ENCODE data around the gene PNPLA1.
"Not testable (repeated sequence)": the region's sequence is repeated elsewhere in the genome, so short reads cannot be mapped to it uniquely, and the experiment has no call there.

The PNPLA1 gene

DNA sequence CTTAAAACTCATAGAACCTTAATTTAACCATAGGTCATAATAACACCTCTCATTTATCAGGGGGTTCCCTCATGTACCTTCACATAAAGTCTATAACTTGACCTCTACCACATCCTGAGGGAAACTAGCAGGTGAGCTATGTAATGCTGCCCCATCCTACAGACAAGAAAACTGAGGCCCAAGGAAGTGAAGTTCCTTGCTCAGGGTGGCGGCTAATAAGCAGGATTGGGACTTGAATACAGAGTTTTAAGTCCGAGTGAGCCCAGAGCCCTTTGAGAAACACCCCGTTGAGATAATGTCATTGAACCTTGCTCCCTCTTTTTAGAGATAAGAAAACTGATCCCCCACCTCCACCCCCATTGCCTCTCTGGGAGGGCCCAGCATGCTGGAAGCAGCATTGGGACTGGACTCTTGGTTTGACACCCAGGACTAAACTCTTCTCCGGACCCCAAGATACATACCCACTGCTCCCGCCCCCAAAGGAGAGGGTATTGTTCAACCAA lies 66.4 kb downstream of the PNPLA1 start:
- DNase-seq (ENCODE audit: low read depth): no peak

DNA sequence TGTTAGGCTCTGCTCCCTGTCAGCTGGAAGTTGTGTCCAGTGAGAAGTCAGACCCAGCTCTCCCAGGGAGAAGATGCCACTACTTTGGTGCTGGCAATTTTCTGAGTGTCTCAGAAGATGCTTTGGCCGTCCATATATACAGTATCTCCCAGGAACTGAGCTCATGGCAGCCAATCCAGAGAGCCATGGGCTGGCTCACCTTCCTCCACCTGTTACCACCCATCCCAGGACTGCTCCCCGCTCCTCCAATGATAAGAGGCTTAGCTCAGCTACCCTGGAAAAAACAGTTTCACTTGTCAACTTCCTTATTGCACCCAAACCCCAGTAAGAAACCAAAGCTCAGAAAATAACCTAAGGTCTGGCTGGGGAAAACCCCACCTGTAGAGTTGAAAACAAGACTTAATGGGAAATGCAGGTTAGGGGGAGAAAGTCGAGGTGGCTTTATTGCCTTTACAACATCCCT lies 67.0 kb downstream of the PNPLA1 start, which contains the start of gene BNIP5:
BNIP5 (minus strand) TSS at position 110 of the 463 bp plus-strand sequence. CDS start 6,198 bp downstream, outside the sequence.
- no peak for DNase-seq (ENCODE audit: low read depth)

DNA sequence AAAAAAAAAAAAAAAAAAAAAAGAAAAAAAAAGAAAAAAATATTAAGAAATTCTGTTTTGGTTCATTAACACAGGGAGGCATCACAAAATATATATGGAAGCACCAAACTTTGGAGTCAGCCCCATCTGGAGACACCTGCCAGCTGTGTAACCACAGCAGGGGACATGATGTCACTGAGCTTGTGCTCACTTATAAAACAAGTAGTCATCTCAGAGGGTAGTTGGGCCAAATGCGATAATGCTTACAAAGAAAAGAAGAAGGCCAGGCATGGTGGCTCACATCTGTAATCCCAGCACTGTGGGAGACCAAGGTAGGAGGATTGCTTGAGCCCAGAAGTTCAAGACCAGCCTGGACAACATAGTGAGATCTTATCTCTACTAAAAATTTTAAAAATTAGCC lies 68.0 kb downstream of the PNPLA1 start:
- no peak for DNase-seq (ENCODE audit: low read depth)

DNA sequence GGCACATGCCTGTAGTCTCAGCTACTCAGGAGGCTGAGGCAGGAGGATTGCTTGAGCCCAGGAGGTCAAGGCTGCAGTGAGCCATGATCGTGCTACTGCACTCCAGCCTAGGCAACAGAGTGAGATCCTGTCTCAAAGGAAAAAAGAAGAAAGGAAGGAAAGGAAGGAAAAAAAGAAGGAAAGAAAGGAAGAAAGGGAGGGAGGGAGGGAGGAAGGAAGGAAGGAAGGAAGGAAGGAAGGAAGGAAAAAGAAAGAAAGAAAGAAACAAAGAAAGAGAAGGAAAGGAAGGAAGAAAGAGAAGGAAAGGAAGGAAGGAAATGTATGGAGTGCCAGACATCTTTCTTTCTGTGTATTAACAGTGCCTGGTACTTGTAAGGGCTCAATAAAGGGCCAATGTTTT lies 68.4 kb downstream of the PNPLA1 start:
- DNase-seq (ENCODE audit: low read depth): not testable (repeated sequence)

DNA sequence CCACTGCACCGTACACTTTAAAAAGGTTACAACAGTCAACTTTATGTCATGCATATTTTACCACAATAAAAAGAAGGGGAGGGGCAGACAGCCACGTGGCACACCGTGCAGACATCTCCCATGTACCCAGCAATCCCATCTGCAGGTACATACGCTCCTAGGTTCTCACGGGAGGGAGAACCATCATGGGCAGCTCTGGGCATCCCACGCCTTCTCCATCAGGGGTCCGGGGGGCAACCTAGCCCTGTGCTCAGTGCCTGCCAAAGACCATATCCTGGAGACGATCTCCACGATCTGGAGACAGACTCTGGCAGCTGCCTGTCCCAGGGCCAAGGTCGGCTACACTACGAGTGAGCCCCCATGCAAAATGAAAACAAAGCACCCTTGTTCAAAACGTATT lies 69.3 kb downstream of the PNPLA1 start:
- no peak for DNase-seq (ENCODE audit: low read depth)

DNA sequence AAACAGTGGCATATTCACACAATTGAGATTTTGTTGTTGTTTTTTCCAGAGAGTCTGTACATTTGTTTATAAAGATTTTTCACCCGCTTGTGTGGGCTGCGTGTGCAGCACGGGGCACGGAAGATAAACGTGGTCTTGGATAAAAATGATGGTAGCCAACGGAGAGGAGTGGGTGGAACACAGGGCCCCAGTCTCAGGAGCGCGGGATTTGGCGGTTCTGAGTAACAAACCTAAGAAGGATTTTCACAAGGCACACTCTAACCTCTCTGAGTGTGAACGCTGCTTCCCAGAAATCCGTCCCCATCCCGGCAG lies 70.4 kb downstream of the PNPLA1 start:
- no peak for DNase-seq (ENCODE audit: low read depth)

DNA sequence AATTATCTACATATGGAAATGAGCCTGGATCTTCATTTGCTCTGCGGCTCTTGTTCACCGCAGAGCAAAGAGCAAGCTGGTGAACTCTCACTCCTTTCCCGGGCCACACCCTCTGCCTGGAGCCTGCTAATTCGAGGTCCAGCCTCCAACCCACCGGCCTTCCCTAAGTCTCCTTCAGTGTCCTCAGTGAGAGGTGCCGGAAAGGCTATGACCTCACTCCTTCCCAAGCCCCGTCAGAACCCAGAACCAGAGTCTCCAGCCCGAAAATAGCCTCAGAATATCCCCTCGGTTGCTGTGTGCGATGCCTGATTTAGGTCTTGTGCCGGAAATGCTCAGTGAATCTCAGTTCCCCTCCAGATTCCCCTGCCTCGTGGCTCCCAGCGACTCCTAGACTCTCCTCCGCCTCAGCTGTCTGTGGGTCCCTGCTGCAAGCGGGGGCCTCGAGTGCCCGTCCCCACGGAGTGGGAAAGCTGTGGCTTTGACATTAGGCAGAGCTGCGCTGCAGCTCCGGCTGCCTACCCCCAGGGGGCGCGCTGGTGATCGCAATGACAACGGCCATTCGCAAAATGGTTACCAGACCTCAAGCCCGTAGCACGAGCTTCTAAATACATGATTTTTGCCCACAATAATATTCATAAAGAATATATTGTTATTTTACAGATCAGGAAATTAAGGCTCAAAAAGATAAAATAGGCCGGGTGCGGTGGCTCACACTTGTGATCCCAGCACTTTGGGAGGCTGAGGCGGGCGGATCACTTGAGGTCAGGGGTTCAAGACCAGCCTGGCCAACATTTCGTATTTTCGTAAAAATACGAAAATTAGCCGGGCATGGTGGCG lies 71.0 kb downstream of the PNPLA1 start:
- peak; percentile 65 for DNase-seq (ENCODE audit: low read depth)

DNA sequence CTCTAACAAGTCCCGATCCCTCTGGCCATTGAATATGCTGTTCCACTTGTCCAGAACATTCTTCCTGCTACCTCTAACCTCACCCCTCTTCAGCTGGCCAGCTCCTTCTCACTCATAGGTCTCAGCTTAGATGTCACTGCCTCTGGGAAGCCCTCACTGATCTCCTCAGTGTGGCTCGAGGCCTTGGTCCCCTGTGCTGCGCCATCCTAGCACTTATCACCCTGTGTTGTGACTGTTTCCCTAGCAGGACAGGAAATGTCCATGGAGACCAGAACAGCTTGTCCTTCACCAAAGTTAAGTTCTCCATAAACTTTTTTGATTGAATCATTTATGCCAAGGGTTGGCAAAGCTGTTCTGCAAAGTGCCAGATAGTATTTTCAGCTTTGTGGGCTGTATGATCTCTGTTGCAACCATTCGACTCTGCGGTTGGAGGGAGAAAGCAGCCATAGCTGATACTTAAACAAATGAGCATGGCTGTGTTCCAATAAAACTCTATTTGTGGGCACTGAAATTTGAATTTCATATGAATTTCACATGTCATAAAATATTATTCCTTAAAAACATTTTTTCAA lies 73.3 kb downstream of the PNPLA1 start:
- no peak for DNase-seq (ENCODE audit: low read depth)

DNA sequence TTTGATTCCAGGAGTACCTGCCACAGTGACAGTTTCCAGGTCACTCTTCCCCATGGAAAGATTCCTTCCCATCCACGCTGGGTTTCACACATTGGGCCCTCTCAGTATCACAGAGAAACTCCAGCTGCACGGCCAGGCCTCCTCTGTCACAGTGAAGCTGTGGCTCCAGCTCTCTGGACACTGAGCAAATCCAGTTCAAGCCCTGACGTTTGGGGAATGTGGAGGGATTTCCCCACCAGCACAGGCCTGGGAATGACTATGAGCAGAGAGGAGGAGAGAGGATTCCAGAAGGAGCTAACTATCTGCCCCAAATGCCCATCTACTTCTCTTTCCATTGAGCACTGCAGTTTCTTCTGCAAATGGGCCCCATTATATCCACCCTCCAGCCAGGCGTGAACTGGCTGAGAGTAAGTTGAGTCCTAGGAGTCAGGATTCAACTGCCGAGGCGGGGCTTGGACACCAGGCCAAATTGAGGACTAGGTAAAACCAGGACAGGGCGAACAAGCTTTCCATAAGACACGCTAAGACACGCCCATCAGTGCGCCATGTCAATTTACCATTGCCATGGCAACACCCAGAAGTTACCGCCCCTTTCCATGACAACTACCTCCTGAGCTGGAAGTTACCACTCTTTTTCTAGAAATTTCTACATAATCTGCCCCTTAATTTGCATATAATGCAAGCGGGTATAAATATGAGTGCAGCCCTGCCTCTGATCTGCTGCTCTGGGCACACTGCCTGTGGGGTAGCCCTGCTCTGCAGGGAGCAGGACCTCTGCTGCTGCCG lies 76.0 kb downstream of the PNPLA1 start:
- no peak for DNase-seq (ENCODE audit: low read depth)

DNA sequence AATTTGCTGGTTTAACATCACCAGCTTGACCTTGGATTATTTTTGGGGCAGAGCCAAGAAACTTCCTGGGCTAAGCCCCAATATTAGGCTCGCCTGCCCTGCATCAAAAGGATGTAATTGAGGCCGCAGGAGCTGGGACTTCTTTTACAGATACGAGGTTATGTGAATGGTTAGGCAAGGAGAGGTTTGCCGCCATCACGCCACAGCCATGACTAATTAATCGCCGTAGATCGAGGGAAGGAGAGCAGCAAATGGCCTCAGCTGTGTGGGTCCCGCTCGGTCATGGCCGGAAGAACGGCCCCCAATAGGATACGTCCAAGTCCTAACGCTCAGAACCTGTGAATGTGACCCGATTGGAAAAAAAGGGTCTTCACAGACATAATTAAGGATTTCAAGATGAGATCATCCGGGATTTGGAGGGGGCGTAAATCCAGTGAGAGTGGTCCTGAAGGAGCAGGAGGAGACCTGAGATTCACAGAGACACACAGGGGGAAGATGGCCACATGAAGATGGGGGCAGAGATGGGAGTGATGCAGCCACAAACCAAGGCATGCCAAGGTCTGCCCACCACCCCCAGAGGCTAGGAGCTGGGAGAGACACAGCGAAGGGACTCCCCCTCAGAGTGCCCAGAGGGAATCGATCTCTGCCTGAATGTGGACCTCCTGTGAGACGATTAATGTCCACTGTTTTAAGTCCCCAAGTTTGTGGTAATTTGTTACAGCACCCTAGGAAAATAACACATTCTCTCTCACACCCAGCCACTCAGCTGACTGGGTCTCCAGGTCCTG lies 76.8 kb downstream of the PNPLA1 start:
- no peak for DNase-seq (ENCODE audit: low read depth)

DNA sequence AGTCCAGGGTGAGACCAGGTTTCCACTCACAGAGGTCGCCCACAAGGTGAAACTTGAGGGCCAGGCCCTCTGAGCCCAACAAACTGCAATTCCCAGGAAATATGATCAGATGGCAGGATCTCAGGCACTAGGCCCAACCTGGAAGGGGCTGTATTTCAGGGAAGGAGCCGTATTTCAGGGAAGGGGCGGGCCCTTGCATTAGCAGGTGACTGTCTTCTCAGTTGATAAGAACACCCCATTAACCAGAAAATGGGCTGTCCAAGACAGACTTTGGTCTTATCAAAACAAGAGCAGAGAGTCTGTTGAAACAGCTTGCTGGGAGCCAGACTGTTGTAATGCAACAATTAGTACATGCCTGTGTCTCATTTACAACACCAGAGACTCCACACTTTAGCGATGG lies 77.8 kb downstream of the PNPLA1 start:
- no peak for DNase-seq (ENCODE audit: low read depth)

DNA sequence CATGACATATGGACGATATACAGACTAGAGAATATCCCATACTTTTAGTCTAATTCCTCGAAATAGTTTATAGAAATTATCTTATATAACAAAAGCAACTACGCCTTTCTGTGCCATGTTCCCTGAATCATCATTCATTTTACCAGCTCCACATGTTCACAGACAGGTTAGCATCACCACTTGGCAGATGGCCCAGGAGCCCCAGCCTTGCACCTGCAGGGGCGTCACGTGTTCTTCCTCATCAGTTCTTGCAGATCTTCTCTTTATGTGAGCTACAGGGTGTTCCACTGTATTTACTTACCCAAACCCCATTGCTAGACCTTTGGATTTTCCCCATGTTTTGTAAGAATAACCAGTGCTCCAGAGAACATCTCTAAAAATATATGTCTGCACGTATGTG lies 79.4 kb downstream of the PNPLA1 start:
- DNase-seq (ENCODE audit: low read depth): no peak

DNA sequence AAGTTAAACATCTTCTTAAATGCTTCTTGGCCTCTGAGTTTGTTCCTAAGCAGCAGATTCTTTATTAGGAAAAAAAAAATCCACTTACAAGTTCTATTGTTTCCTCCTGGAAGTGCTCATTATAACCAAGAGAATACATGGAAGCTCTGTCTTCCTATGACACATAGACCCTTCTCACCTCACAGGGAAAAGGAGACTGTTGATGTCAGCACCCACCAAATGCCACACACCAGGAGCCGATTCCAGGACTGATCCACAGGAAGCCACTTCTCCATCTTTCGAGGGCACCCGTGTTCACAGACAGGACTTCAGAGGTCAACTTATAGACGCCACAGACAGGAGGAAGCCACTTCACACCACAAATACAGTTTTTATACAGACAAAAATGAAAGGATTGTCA lies 80.2 kb downstream of the PNPLA1 start:
- no peak for DNase-seq (ENCODE audit: low read depth)

DNA sequence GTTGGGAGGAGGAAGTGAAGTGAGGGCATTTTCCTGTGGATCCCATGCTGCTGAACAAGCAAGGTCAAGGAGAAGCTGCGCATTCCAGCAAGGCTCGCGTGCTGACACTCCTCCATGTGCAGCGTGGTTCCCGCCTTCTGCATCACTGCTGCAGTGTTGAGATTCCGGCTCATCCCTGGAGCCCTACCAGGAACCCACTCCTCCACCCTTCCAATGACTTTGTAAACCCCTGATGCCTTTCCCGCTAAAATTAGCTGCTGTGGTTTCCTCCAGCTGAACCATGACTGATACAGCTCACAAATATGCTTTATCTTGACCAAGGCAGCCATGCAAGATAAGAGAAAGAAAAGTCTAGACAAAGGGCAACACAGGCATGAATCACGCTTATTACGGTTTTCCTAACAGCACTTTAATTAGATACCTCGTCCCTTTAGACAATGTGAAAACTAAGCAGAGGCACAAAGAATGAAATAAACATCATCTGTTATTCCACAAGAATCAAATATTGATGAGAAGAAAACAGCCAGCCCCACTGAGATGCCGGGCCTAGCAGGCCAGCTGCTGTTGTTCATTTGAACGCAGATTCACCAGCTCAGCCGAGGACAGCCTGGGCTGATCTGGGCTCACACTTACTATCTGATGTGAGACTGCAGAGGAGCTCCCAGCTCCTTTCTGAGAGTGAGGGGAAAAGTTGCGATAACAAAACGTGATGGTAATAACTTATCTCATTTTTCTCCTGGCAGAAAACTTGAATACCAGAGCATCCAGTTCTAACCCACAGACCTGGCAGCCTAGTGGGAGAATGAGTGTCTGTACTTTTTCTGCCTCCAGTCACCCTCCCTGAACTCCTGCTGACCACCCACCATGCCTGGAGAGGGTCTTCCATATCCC lies 81.1 kb downstream of the PNPLA1 start:
- DNase-seq (ENCODE audit: low read depth): no peak

DNA sequence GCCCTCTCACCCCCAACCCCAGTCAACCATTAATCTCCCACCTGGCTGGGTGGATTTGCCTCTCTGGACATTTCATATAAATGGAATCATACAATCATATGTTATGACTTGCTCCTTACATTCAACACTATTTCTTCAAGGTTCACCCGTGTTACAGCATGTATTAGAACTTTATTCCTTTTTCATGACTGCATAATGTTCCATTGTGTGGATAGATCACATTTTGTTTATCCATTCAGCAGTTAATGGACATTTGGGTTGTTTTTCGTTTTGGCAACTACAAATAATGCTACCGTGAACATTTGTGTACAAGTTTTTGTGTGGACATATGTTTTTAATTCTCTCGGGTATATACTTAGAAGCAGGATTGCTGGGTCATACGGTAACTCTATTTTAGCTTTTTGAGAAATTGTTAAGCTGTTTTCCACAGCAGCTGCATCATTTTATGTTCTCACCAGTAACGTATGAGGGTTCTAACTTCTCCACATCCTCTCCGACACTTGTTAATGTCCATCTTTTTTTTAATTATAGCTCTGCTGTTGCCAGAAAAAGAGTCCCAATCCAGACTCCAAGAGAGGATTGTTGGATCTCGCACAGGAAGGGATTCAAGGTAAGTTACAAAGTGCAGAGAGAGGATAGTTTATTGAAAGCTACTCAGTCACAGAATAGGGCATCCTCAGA lies 82.8 kb downstream of the PNPLA1 start:
- no peak for DNase-seq (ENCODE audit: low read depth)

DNA sequence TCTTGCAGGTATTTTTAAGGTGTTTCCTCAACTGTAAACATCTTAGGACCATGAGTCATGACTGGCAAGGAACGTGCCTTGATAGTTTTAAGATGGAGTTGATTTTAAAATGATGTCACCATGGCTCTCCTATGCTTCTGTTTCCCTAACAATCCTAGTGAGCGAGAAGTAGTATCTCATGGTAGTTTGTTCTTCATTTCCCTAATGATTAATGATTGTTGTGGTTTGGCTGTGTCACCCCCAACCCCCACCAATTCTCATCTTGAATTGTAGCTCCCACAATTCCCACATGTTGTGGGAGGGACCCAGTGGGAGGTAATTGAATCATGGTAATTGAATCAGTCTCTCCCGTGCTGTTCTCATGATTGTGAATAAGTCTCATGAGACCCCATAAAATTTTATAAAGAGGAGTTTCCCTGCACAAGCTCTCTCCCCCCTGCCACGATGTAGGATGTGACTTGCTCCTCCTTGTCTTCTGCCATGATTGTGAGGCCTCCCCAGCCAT lies 83.6 kb downstream of the PNPLA1 start:
- no peak for DNase-seq (ENCODE audit: low read depth)

DNA sequence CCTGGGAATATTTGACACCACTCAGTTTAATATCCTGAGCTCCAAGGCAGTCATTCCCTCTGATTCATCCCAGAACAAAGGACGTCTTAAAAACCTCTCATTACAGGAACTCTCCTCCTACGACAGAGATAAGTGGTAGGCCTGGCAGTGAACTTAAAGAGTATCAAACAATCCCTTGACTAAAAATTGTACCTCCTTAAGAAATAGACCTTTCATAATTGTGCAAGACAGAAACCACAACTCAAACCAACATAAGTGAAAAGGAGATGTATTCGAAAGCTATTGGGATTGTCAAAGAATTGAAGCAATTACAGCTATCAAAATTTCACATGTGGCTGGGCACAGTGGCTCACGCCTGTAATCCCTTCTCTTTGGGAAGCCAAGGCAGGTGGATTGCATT lies 86.0 kb downstream of the PNPLA1 start:
- no peak for DNase-seq (ENCODE audit: low read depth)

DNA sequence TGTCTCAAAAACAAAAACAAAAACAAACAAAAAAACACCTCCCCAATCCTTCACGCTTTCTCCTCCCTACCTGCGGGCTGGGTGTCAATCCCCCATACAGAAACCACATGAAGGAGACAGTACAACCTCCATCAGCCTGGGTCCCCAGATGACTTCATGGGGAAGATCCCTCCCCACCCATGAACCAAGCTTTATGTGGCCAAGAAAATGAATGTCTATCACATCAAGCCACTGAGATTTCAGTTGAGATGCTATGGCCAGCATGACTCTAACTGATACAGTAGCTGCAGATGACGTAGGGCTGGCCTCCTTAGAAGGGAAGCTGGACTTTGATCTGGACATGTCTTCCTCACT lies 88.0 kb downstream of the PNPLA1 start:
- no peak for DNase-seq (ENCODE audit: low read depth)
